MCF 10A (cell line): Measurements from ENCODE around the gene PLEKHF1. TPM values are rescaled to one million over a fixed set of nuclear protein-coding genes. Genes with fewer than 3 reads are reported as not detected.
A peak's percentile ranks its signal among the peaks of the same experiment; 100 is the strongest.

Experiments used
- BruUV-seq: library from RNA; stranded (reverse); fragments of 400-500 nt; replicated peaks from 2 replicates; lab custom pipeline; 2021; lab: Mats Ljungman, UMichigan
- CTCF ChIA-PET: fragments of 300-600 bp; sonication (Branson Sonifier 250); formaldehyde crosslinking; extraction: SDS; loops from one replicate; lab custom pipeline; 2021; ENCODE audit warnings: antibody characterized with exemption, inconsistent platforms; lab: Yijun Ruan, JAX
- POLR2A ChIA-PET: fragments of 300-600, 350-650 bp; sonication (Branson Sonifier 250); formaldehyde crosslinking; extraction: SDS; loops from one replicate; lab custom pipeline; 2020; ENCODE audit warnings: antibody characterized with exemption, inconsistent platforms; lab: Yijun Ruan, JAX
- DNase-seq: peaks from one replicate; pipeline ENCODE4 v3.0.0-alpha.2; 2018; ENCODE audit not compliant: unreplicated experiment
- H3K27ac Mint-ChIP-seq: one replicate; pipeline ENCODE4 v1.8.0; 2022; ENCODE audit warnings: mild to moderate bottlenecking, low read depth, mixed read lengths; ENCODE audit not compliant: unreplicated experiment
- H3K27me3 Mint-ChIP-seq: one replicate; pipeline ENCODE4 v1.8.0; 2022; ENCODE audit warnings: mixed read lengths; ENCODE audit not compliant: insufficient read depth, unreplicated experiment
- H3K36me3 Mint-ChIP-seq: one replicate; pipeline ENCODE4 v1.8.0; 2022; ENCODE audit warnings: mild to moderate bottlenecking, moderate library complexity, mixed read lengths; ENCODE audit not compliant: insufficient read depth, unreplicated experiment
- H3K4me1 Mint-ChIP-seq: one replicate; pipeline ENCODE4 v1.8.0; 2022; ENCODE audit warnings: mixed read lengths; ENCODE audit not compliant: insufficient read depth, unreplicated experiment
- H3K4me3 Mint-ChIP-seq: one replicate; pipeline ENCODE4 v1.8.0; 2022; ENCODE audit warnings: mild to moderate bottlenecking, moderate library complexity, mixed read lengths; ENCODE audit not compliant: unreplicated experiment
- H3K9me3 Mint-ChIP-seq: one replicate; pipeline ENCODE4 v1.8.0; 2022; ENCODE audit warnings: mixed read lengths; ENCODE audit not compliant: unreplicated experiment
- intact Hi-C: fragments of 100-400 bp; cut with micrococcal nuclease; formaldehyde crosslinking; loops from 2 replicates; pipeline ENCODE4 v1.14.1; 2022
- total RNA-seq: library from RNA; stranded (reverse); gene quantifications from 2 replicates; pipeline ENCODE4 v1.2.3, GENCODE V29; 2022
- TF ChIP-seq, protein P1 (sequence below): fragments of 200-600 bp; IDR thresholded peaks from one replicate; pipeline ENCODE4 v1.8.0; 2022; ENCODE audit warnings: antibody characterized with exemption, mild to moderate bottlenecking; ENCODE audit not compliant: unreplicated experiment

The PLEKHF1 gene
- total RNA-seq, 1 experiment from 2014 or later = 2.9 TPM

DNA sequence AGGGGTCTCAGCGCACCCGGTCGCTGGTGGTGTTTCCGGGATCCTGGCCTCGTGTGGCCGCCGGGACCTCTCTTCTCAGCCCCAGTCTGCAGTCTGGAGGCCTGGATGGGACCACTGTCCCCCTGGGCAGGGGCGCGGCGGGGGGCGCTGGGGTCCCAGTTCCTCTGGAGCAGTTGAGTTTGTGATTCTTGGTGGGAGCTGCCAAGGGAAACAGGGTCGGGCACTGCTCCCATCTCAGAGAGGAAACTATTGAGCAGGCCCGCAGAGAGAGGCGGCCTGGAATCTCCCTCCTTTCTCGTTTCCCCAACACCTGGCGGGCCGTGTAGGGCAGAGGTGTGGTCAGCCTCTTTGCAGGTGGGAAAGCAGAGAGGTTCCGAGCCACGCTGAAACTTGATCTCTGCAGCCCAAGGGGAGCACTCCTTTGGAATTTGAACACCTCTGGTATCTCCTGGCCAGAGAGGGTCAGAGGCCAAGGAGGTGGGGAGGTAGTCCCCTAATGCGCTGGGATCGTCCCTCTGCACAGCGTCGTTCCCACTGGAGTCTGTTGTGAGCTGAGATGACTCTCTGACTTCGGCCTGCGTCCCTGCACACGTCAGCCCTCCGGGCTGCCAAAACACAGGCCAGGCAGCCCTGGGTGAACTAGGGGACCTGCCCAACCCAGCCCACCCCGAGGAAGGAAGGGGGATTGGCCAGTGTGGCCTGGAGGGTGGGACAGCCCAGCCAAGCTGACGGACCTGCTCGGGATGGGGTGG, 741 bp downstream of the PLEKHF1 start:
- BruUV-seq = no TSS peak
- peak; percentile 36 for DNase-seq
- Mint-ChIP-seq H3K9me3 (no peaks in the 10 kb centered on the region), H3K4me1 (peaks cover 17% of the 10 kb centered on the region), H3K27me3 (no peaks in the 10 kb centered on the region), H3K36me3 (peaks cover 5% of the 10 kb centered on the region), H3K27ac (no peak overlapping the region), H3K4me3 (peak overlapping the region; percentile 76)
- ChIA-PET CTCF (interaction anchor here (0.6 to 1.3 kb wide), 3 partner anchors 20 to 193 kb away, joined by 3 read pairs; no protein-coding TSS in a partner anchor), POLR2A (interaction anchor here (0.8 to 1.3 kb wide), 3 partner anchors 20 to 49 kb away, joined by 3 read pairs; partner anchors contain the start of gene C19orf12)
- TF ChIP-seq, protein P1, sequence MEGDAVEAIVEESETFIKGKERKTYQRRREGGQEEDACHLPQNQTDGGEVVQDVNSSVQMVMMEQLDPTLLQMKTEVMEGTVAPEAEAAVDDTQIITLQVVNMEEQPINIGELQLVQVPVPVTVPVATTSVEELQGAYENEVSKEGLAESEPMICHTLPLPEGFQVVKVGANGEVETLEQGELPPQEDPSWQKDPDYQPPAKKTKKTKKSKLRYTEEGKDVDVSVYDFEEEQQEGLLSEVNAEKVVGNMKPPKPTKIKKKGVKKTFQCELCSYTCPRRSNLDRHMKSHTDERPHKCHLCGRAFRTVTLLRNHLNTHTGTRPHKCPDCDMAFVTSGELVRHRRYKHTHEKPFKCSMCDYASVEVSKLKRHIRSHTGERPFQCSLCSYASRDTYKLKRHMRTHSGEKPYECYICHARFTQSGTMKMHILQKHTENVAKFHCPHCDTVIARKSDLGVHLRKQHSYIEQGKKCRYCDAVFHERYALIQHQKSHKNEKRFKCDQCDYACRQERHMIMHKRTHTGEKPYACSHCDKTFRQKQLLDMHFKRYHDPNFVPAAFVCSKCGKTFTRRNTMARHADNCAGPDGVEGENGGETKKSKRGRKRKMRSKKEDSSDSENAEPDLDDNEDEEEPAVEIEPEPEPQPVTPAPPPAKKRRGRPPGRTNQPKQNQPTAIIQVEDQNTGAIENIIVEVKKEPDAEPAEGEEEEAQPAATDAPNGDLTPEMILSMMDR = no peak
- intact Hi-C loops = loop anchor here (2.0 kb wide), 3 partner anchors 21 to 59 kb away; partner anchors contain the start of gene POP4

DNA sequence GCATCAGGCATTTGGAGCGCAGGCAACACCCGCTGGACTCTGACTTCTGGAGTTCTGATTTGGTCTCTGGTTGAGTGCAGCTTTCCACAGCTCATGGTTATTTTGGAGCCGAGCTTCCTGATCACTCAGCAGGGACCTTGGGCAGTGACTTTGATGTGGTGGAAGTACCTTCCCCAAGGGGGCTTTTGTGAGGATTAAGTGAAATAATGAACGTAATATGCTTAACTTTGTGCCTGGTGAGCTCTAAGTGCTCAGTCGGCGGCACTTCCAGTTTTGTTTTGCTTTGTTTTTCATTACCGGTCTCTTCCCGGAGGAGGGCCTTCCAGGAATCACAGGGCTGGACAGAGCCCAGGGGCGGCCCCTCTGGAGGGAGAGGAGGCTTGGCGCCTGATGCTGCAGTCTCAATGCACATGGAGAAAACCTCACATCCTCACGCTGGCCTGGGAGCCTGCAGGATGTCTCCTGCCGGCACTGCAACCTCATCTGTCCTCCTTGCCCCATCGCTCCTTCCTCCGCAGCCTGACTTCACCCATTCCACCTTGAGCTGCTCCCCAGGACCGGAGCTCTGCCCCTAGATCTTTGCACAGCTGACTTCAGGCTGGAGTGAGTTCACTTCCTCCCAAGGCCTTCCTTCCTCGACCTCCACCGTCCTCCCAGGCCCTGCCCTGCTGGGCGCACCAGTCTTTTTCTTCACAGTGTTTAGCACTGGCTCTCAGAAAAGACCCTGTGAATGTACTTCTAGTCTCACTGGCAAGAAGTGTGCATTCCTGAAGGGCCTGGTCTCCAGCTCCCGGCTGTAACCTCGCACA, 1.5 kb downstream of the PLEKHF1 start:
- no peak for DNase-seq
- intact Hi-C loops = no loop called here
- TF ChIP-seq, protein P1 = no peak
- H3K27ac Mint-ChIP-seq = no peak overlapping the region
- ChIA-PET POLR2A (interaction anchor here (1.3 kb wide), 1 partner anchor 21 kb away, joined by 3 read pairs; no protein-coding TSS in a partner anchor), CTCF (interaction anchor here (0.6 to 1.4 kb wide), 4 partner anchors 50 to 482 kb away, joined by 3 to 9 read pairs (median 4); no protein-coding TSS in a partner anchor)
- peaks cover 10% of the 10 kb centered on the region for H3K36me3 Mint-ChIP-seq
- H3K4me3 Mint-ChIP-seq = peak overlapping the region; percentile 76
- no peaks in the 10 kb centered on the region for H3K27me3 Mint-ChIP-seq
- peaks cover 24% of the 10 kb centered on the region for H3K4me1 Mint-ChIP-seq
- H3K9me3 Mint-ChIP-seq = no peaks in the 10 kb centered on the region
- no TSS peak for BruUV-seq

DNA sequence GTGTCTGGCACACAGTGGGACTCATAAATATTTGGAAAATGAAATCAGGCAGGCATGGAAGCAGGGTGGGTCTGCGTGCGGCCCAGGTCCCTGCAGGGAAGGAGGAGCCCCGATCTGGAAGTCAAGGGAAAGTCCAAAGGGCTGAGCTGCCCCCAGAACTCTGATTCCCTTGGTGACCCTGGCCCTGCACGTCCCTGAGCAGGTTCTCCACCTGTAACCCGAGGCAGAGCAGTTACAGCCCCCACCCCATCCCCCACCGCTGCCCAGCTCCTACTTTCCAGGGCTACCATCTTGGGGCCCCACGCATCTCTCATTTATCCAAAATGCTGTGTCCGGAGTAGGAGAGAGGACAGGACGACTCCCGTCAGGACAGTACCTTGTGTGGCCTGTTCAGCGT, 2.1 kb downstream of the PLEKHF1 start:
- Mint-ChIP-seq H3K4me3 (peak overlapping the region; percentile 76), H3K36me3 (peaks cover 10% of the 10 kb centered on the region), H3K27me3 (no peaks in the 10 kb centered on the region), H3K4me1 (peaks cover 26% of the 10 kb centered on the region), H3K27ac (no peak overlapping the region), H3K9me3 (no peaks in the 10 kb centered on the region)
- POLR2A ChIA-PET = no interaction called here
- TF ChIP-seq, protein P1 = no peak
- intact Hi-C loops = no loop called here
- no peak for DNase-seq
- no TSS peak for BruUV-seq
- CTCF ChIA-PET = interaction anchor here (1.1 to 1.4 kb wide), 2 partner anchors 49 to 205 kb away, joined by 4 to 9 read pairs; no protein-coding TSS in a partner anchor

DNA sequence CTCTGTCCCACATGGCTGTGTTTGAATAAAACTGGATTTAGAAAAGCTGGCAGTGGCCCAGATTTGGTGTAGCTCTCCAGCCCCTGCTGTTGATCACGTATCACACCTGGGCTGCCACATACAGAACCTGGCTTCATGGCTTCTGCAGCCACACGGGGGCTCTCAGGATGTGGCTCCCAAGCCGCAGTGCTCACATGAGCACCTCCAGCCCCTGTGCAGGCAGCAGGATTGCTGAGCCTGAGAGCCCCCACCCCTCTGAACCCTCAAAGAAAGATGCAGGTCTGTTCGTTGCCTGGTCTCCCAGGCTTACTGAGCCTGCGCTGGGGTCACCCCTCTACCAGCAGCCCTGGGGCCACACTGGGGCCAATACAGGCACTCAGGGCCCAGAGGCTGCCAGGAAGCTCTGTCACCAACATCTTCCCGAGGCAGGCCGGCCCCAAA, 2.7 kb downstream of the PLEKHF1 start:
- ChIA-PET POLR2A (interaction anchor here (0.7 kb wide), 1 partner anchor 274 kb away, joined by 5 read pairs; the partner anchor contains the start of gene URI1), CTCF (interaction anchor here (1.1 to 1.4 kb wide), 5 partner anchors 49 to 205 kb away, joined by 3 to 9 read pairs (median 4); no protein-coding TSS in a partner anchor)
- Mint-ChIP-seq H3K27ac (no peak overlapping the region), H3K9me3 (no peaks in the 10 kb centered on the region), H3K4me3 (no peak overlapping the region), H3K27me3 (no peaks in the 10 kb centered on the region), H3K4me1 (peaks cover 24% of the 10 kb centered on the region), H3K36me3 (peaks cover 10% of the 10 kb centered on the region)
- intact Hi-C loops = no loop called here
- no TSS peak for BruUV-seq
- DNase-seq = no peak
- TF ChIP-seq, protein P1 = no peak
